Hypothalamus (tissue), 51 donors: ENCODE data around the gene G6PC3.
"Not testable (repeated sequence)": the region's sequence is repeated elsewhere in the genome, so short reads cannot be mapped to it uniquely, and the experiment has no call there.

ENCODE experiments used
- DNase-seq, 51 donors: peaks; one replicate each; lab custom pipeline; 2025; lab: John Stamatoyannopoulos, UW

Gene G6PC3

GRCh38 chr17:44070455-44071197 lies at the start of gene G6PC3:
TSS of gene G6PC3 (plus strand) at chr17:44070735. CDS start at chr17:44070966, 231 bp downstream.
- peak; percentile 41 to 98 (median 94) for DNase-seq

DNA sequence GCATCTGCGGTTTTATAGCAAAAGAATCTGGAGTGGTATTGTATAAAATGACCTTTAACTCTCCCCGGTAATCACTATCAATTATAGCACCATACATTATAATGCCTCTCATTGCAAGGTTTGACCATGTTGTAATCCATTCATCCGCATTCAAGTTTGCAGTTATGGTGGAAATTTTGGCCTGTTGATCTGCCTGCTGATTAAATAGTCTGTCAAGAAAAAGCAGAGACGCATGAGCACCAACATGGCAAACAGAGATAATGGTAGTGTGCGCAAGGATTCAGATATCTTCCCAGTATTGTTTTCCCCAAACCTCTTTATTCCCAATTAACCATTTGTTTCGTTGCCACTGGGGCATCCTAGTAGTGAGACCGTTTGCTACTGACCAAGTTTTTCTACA lies 49.3 kb upstream of the G6PC3 start:
- DNase-seq = not testable (repeated sequence)

GRCh38 chr17:44022246-44022645 lies 48.3 kb upstream of the G6PC3 start:
- DNase-seq = no peak

DNA sequence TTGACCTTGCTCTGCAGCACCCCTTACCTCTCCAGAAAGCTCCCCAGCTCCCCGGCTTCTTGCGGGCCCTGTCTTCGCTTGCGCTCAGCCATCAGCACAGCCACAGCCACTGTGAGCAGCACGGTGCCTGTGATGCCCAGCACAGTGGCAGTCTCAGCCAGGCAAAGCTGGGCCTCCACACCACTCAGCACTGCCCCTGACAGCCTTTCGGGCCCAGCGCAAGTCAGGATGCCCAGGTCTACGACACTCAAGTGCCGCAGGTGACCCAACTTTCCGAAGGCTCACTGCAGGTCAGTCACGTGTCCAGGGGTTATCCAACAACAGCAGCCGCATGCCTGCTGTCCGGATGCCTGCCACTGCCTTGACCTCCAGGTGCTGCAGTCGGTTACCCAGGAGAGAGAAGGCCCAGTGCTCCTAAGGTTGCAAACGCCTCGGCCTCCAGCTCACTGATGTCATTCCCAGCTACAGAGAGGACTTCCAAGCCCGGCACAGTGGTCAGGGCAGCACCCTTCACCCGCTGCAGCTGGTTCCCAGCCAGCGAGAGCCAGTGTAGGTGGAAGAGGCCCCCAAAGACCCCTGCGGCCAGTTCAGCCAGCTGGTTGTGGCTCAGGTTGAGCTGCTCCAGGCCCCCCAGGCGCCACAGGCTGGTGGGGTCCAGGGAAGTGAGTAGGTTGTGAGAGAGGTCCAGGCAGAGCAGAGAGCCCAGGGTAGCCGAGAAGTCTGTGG lies 46.8 kb upstream of the G6PC3 start:
- DNase-seq = no peak

GRCh38 chr17:44024271-44024663 lies 46.3 kb upstream of the G6PC3 start:
- DNase-seq = peak in 1 of 51 donors; percentile 14

DNA sequence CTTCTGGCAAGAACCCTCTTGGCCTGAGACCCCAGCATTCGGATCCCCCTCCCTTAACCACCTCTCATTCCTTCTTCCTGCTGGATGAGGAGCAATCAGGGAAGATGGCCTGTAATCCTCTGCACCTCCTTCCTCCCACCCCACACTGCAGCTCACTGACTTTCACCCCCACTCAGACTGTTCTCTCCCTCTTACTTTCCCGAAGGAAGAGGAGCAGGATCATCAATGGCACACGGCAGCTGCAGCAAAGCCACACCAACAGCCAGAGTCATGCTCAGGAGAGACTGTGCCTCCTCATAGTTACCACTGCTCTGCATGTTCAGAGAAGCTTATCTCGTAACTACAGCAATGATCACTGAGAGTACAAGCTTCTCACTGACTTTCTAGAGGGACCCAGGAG lies 45.7 kb upstream of the G6PC3 start:
- peak in 1 of 51 donors; percentile 28 for DNase-seq

DNA sequence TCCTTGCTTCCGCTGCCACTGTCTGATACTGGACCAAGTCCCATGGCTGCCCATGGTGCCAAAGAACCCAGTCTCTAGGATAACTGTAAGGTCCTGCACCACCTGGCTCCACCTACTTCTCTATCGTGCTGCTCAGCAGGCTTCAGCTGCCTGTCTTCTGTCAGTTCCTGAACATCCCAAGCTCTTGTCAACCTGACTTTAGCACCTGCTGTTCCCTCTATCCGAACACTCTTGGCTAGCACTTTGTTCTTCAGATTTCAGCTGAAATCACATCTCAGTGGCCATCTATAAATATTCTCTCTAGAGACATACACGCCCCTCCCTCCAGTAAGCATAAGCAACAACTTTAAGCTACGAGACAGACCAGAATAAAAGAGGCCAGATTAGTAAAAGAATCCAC lies 40.8 kb upstream of the G6PC3 start:
- no peak for DNase-seq

- no peak for DNase-seq
Measured at GRCh38 chr17:44030482-44030881, 40.1 kb upstream of the G6PC3 start.

DNA sequence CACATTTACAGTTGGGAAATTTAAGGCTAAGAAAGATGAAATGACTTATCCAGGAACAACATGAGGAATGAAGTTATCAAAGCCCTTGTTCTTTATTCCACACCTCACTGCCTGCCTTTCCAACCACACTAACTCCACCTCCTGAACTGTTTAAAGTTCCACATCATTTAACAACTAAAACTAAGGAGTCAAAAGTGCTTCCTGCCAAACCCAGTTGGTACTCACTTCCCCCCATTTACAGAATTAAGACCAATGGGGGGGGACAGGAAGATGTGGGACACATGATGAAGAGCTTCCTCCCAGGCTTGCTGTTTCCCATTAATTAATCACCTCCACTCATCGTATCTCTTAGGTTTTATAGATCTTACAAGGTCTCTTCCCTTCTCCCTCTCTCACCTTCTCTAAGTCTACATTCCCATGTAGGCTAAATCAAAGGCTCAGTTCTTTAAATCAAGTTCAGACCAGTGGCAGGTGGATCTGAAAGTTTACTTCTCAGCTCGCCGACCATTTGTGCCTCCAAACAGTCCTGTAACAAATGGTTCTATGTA lies 36.6 kb upstream of the G6PC3 start:
- DNase-seq = no peak

GRCh38 chr17:44034688-44035087 lies 35.8 kb upstream of the G6PC3 start:
- DNase-seq = not testable (repeated sequence)

- DNase-seq = no peak
Measured at GRCh38 chr17:44037471-44037870, 33.1 kb upstream of the G6PC3 start.

DNA sequence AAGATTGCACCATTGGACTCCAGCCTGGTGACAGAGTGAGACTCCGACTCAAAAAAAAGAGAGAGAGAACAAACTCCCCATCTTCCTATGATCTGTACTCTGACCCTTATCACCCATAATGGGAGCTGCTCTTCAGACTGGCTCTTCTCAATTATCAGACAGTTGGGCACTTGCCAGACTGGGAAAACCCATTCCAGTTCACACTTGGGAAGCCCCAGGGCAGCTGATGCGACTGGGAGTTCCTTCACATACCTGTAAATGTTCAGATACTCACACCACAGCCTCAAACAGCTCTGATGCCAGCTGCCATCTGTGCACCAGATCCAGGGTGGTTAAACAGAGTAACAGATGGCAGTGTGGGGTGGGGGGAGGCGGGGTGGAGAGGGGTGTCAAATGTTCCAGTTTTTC lies 31.9 kb upstream of the G6PC3 start:
- DNase-seq = peak in 1 of 51 donors; percentile 26

- no peak for DNase-seq
Measured at GRCh38 chr17:44039829-44040635, 30.5 kb upstream of the G6PC3 start.

DNA sequence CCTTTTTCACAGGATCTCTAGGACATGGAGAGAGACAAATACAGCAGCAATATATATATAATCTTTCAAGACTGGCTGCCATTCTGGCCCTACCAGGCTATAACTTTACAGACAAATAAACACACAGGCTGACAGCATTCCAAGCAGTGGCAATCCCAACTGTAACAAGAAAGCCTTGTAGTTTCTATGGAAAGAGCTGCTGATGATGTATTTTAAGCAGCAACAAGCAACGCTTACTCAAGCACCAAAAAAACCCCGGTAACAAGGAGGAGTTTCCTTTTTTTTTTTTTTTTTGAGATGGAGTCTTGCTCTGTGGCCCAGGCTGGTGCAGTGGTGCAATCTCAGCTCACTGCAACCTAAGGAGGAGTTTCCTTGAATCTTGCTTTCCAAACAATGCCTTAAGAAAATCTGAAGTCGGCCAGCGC lies 27.3 kb upstream of the G6PC3 start:
- DNase-seq = peak in 2 of 51 donors; percentile 17 to 31

- peak in 1 of 51 donors; percentile 4 for DNase-seq
Measured at GRCh38 chr17:44044071-44044470, 26.5 kb upstream of the G6PC3 start.

DNA sequence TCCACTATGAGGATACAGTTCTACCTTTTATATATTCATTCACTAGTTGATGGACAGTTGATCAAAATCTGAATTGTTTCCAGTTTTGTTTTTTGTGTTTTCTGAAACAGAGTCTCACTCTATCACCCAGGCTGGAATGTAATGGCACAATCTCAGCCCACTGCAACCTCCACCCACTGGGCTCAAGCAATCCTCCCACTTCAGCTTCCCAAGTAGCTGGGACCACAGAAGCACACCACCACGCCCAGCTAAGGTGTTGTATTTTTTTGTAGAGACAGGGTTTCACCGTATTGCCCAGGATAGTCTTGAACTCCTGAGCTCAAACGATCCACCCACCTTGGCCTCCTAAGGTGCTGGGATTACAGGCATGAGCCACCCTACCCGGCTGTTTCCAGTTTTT lies 25.0 kb upstream of the G6PC3 start:
- DNase-seq = no peak

DNA sequence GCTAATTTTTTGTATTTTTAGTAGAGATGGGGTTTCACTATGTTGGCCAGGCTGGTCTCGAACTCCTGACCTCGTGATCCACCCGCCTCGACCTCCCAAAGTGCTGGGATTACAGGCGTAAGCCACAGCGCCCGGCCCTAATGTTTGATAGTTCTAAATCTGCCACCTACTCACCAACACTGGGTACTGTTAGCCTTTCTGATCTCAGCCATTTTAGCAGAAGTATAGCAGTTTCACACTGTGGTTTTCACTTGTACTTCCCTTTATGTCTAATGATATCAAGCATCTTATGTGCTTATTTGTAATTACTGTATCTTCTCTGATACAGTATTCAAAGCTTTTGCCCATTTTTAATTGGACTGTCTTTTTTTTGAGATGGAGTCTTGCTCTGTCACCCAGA lies 23.6 kb upstream of the G6PC3 start:
- DNase-seq = not testable (repeated sequence)

DNA sequence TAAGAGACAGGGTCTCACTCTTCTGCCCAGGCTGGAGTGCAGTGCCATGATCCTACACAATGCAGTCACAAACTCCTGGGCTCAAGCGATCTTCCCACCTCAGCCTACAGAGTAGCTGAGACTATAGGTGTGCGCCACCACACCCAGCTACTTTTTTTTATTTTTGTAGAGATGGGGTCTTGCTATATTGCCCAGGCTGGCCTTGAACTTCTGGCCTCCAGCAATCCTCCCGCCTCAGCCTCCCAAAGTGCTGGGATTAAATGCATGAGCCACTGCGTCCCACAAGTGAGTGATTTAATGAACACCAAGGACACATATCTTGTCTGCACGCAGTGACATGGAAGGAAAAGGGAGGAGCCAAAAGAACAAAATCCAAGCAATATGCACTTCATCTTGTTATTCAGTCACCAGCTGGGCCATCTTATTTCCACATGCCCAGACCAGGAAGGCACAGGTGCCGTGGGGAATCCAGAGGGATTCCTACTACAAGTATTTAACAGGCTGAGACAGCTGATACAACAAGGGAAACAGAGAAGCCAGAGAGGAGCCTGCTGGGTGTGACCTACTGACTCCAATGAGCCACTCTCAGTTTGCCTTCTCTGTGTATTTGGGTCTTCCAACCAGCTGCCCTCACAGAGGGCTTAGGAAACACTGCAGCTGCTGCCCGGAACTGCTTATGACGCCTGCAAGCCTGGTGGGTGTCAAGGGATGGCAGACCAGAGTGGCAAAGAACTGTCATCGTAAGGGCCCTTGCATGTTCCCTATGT lies 21.1 kb upstream of the G6PC3 start:
- no peak for DNase-seq

DNA sequence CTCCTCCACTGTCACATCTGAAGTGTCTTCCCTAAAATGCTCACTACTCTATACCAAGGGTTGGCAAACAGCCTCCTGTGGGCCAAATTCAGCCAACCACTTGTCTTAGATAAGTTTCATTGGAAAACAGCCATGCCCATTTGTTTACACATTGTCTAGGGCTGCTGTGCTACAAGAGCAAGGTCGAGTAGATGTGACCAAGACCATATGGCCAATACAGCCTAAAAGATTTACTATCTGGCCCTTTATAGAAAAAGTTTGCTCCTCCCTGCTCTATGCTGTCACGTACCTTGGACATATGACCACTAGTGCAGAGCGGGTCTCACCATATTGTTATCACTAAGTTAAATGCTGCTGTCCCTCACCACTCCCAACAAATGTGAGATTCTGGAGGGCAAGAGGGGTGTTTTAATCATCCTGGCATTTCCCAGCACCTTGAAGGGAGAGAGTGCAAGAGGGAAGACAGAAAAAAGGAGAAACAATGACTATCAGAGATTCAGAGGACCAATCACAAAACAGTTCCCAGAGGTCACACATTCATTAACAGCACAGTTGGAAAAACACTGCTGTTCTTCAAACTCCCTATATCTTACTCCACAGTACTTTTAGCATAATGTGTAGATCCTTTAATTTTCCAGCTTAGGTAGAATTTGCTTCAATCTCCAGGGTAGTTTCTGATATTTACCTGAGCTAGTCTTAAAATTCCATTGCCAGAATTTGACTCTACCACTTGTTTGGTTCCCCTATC lies 17.2 kb upstream of the G6PC3 start:
- no peak for DNase-seq
